GM21367 (cell line): ENCODE results near the gene AEBP2.
"Not testable (repeated sequence)": the region's sequence is repeated elsewhere in the genome, so short reads cannot be mapped to it uniquely, and the experiment has no call there.

Experiments used
- ATAC-seq: cut with Tn5 transposase; IDR thresholded peaks from one replicate; pipeline ENCODE4 v1.9.1; 2021; ENCODE audit not compliant: unreplicated experiment

AEBP2 gene

GRCh38 chr12:19439059-19440018, at the start of gene AEBP2:
Gene AEBP2, plus strand, starts transcription at chr12:19439492. Its CDS starts 208 bp downstream, at chr12:19439700.
- ATAC-seq = peak; percentile 83

- no peak for ATAC-seq
Measured at GRCh38 chr12:19390051-19390598, 49.2 kb upstream of the AEBP2 start.

- not testable (repeated sequence) for ATAC-seq
Measured at GRCh38 chr12:19392644-19393043, 46.6 kb upstream of the AEBP2 start.

- no peak for ATAC-seq
Measured at GRCh38 chr12:19394385-19394784, 44.9 kb upstream of the AEBP2 start.

GRCh38 chr12:19397534-19397933, 41.8 kb upstream of the AEBP2 start:
- ATAC-seq = no peak

DNA sequence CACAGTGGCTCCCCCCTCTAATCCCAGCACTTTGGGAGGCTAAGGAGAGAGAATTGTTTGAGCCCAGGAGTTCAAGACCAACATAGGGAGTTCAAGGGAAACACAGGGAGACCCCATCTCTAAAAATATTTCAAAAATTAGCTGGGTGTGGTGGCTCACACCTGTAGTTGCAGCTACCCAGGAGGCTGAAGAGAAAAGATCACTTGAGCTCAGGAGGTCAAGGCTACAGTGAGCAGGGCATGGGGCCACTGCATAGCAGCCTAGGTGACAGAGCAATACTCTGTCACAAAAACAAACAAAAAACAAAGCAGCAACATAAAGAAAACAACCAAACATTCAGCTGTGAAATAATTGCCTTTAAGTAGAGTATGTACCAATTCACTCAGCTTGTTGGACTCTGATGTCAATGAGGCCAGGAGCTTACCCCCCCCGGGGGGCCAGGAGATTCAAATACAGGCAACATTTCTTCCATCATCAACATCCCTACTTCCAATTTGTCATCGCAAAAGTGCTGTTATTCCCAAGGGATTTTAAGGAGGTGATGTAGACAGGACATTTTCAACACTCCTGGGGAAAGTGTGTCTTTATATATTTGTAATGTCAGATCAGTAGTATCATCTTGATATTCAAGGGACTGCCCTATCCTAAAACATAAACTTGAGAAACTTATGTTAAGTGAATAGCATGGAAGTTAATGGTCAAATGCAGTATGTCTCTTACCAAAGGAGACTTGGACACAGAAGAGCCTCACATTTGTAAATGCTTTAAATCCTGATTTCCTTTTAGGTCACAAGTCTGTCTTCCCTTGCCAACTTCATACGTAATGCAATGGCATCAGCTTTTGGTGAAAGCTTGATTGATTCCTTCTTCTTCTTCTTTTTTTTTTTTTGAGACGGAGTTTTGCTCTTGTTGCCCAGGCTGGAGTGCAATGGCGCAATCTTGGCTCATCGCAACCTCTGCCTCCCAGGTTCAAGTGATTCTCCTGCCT, 40.6 kb upstream of the AEBP2 start:
- ATAC-seq = no peak

DNA sequence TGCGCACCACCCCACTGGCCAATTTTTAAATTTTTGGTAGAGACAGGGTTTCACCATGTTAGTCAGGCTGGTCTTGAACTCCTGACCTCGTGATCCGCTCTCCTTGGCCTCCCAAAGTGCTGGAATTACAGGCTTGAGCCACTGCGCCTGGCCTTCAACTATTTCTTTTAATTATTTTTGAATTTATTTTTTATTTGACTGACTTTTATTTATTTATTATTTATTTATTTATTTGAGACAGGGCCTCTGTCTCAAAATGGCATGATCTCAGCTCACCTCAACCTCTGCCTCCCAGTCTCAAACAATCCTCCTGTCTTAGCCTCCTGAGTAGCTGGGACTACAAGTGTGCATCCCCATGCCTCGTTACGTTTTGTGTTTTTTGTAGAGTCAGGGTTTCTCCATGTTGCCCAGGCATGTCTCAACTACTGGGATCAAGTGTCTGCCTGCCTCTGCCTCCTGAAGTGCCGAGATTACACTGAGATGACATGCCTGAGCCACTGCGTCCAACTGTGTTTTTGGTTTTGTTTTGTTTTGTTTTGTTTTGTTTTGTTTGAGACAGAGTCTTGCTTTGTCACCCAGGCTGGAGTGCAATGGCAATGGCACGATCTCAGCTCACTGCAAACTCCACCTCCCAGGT, 38.5 kb upstream of the AEBP2 start:
- not testable (repeated sequence) for ATAC-seq

GRCh38 chr12:19402211-19402610, 37.1 kb upstream of the AEBP2 start:
- no peak for ATAC-seq

GRCh38 chr12:19402743-19403431, 36.4 kb upstream of the AEBP2 start:
- no peak for ATAC-seq

GRCh38 chr12:19404242-19404880, 34.9 kb upstream of the AEBP2 start:
- ATAC-seq = no peak

DNA sequence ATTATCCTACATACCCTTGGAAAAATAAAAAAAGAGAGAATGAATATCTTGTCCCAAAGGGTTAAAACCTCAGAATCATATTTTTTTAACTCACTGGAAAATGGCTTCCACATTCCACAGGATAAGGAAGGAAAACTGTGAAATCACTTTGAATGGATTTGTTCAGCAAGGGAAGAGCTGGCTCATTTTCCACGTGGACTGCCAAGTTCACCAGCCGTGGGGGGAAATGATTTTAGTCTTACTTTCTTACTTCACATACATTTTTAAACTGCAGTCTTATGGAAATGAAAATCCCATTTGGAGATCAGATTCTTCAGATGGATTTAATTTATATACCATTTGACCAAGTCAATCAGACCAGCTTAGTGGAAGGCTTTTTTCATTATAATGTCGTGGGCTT, 29.9 kb upstream of the AEBP2 start:
- no peak for ATAC-seq

DNA sequence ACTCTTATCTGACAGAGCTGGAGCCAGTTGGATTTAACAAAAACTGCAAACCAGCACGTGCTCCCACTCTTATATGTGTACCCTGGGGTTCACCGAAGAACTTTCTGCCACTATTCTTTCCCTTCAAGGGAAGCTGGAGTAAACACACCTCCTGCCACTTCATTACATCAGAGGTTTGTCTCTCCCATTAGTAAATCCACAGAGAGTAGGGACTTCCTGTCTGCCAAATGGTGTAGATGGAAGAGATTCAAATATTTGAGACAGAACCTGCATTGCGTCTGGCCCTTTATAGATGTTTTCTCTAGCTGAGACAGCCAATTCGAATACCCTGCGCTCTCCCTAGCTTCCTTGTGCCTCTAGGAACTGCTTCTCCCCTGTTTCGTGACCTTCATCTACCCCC, 29.1 kb upstream of the AEBP2 start:
- no peak for ATAC-seq

DNA sequence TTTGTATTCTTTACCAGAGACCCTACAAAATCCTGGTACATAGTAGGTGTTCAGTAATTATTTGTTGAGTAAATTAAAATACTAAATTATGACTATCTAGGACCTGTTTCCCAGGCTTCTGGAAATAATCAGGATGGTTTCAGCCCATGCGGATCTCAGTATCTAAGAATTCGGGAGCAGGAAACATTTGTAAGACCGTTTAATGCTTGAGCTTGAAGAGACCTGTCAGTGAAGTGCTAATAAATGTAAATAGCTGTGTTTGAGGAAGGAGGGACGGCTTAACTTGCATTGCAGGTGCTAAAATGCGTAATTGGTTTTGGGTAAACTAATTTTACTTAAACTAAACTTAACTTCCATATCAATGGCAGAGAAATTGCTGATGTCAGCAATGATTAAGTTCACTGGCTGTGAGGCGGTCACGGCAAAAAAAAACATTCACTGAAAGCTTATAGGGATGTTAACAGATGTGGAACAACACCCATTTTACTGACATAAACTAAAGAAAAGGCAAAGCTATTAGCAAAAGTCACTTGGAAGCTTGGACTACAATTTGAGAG, 28.6 kb upstream of the AEBP2 start:
- ATAC-seq = no peak

GRCh38 chr12:19411234-19412204, 27.8 kb upstream of the AEBP2 start:
- ATAC-seq = no peak

DNA sequence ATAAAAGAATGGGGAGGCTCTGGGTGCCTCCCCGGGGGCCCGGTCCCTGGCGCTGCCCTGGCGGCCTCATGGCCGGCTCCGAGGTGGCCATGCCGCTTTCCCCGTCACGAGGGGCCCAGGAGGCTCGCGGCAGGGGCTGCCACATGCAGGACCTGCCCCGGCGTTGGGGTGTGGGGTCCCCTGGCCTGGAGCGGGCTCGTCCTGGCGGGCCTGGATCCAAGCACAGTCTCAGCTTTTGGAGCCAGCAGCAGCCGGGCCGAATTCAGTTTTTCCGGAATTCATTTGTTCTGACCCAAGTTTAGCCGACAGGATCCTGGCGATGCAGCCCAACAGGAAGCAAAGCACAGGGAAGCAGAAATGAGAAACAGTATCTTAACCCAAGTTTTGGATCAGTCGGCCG, 26.4 kb upstream of the AEBP2 start:
- no peak for ATAC-seq

GRCh38 chr12:19413582-19413981, 25.7 kb upstream of the AEBP2 start:
- not testable (repeated sequence) for ATAC-seq

- ATAC-seq = no peak
Measured at GRCh38 chr12:19415563-19415962, 23.7 kb upstream of the AEBP2 start.

DNA sequence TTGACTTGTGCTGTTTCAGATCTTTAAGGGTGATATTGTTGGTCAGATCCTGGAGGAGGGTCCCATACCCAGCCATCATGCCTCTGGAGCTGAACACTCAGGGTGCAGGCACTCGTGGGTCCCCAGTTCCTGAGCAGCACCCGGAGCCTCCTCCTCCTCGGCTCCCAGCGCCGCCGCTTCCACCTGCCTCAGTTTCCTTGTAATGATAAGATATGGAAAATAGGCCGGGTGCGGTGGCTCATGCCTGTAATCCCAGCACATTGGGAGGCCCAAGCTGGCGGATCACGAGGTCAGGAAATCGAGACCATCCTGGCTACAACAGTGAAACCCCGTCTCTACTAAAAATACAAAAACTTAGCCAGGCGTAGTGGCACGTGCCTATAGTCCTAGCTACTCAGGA, 20.2 kb upstream of the AEBP2 start:
- no peak for ATAC-seq
